Psoas muscle (tissue), 8 donors: ENCODE data around the gene OR2J1. TPM values are rescaled to one million over a fixed set of nuclear protein-coding genes. Genes with fewer than 3 reads are reported as not detected.

ENCODE experiments used
- ATAC-seq, 4 donors: fragments of 200-7000 bp; cut with Tn5 transposase; one replicate each; pipeline ENCODE4 v1.9.1; 2020; ENCODE audit warnings: moderate library complexity in 3 of 4, mild to moderate bottlenecking in 2 of 4
- DNase-seq, 2 donors: peaks; one replicate each; pipeline ENCODE4 v3.0.0-alpha.2; 2020
- H3K27ac ChIP-seq: fragments of 200-600 bp; one replicate; pipeline ENCODE4 v1.8.0; 2022
- H3K27me3 ChIP-seq, 3 donors: fragments of 200-600 bp in 1 of 3; one replicate each; pipeline versions ENCODE4 v1.6.1 to v1.8.0; 2013 to 2022; ENCODE audit warnings: low read length in 2 of 3, mild to moderate bottlenecking in 2 of 3, moderate library complexity in 1 of 3; ENCODE audit not compliant: insufficient read depth in 3 of 3
- H3K36me3 ChIP-seq, 2 donors: fragments of 200-600 bp in 1 of 2; one replicate each; pipeline versions ENCODE4 v1.6.1 to v1.8.0; 2013 to 2022; ENCODE audit warnings: low read depth in 1 of 2, mild to moderate bottlenecking in 1 of 2, moderate library complexity in 1 of 2; ENCODE audit not compliant: insufficient read depth in 1 of 2
- H3K4me1 ChIP-seq: fragments of 200-600 bp; one replicate; pipeline ENCODE4 v1.8.0; 2022
- H3K4me3 ChIP-seq: fragments of 200-600 bp; one replicate; pipeline ENCODE4 v1.8.0; 2022; ENCODE audit warnings: mild to moderate bottlenecking
- H3K9me3 ChIP-seq: fragments of 200-600 bp; one replicate; pipeline ENCODE4 v1.8.0; 2022
- WGBS, 3 donors: extraction: QIAGEN DNeasy Blood & Tissue Kit; methylation state at CpG; one replicate each; pipeline versions ENCODE4 v1.1.6 to v1.1.7; 2013; 5-methylcytosine and 5-hydroxymethylcytosine counted together
- intact Hi-C, 2 donors: fragments of 100-400 bp; cut with DNase I; formaldehyde crosslinking; loops; one replicate each; pipeline versions ENCODE4 v1.11.0 to v1.14.2; 2022
- polyA plus RNA-seq, 3 donors: library from polyadenylated mRNA; stranded (reverse); fragments of 200-250 nt; gene quantifications; one replicate each; pipeline ENCODE4 v1.2.3, GENCODE V29; 2013
- total RNA-seq, 4 donors: library from RNA; stranded (reverse); fragmentation: NEBNext Ultra II Directional in 2 of 4; extraction: Animal tissue kit (Norgen Biotek cat#: 25700) in 2 of 4; gene quantifications; one replicate each; pipeline versions ENCODE4 v1.2.1 to v1.2.4, GENCODE V29; 2021 to 2023
- TF ChIP-seq, protein P1 (sequence below): fragments of 200-600 bp; IDR thresholded peaks from one replicate; pipeline ENCODE4 v1.8.0; 2022; ENCODE audit warnings: antibody characterized with exemption
- donor health status: healthy with polysubstance abuse.
- donor health status: DM: no; HTN: no; CAD: no; lungs with moderate emphysema.
- donor health status: Bipolar disorder and iron deficiency.
- donor health status: healthy.
- donor health status: DM: yes; HTN: yes; CAD: no.
- donor health status: DM: no; HTN: no; CAD: no.
- donor health status: DM: no; HTN: no; CAD: no.
- donor health status: DM: yes; HTN: yes; CAD: no.

Gene OR2J1
- total and polyA plus RNA-seq, 7 donors: not detected

DNA sequence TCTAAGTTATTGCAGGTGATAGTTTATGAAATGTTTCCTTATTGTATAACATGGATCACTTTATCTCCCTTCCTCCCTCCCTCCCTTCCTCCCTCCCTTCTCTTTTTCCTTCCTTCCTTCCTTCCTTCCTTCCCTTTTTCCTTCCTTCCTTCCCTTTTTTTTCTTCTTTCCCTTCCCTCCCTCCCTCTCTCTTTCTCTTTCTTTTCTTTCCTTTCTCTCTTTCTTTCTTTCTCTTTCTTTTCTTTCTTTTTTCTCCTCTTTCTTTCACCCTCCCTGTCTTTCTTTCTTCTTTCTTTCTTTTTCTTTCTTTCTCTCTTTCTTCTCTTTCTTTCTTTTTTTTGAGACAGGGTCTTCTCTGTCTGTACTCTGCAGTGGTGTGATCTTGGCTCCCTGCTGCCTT lies 18.0 kb upstream of the OR2J1 start:
- Histone ChIP-seq H3K4me3 (no peak overlapping the region), H3K4me1 (no peaks in the 10 kb centered on the region), H3K36me3 (no peaks in the 10 kb centered on the region), H3K9me3 (no peaks in the 10 kb centered on the region), H3K27me3 (peaks cover 0 to 2% (median 0%) of the 10 kb centered on the region in 3 donors), H3K27ac (no peak overlapping the region)
- intact Hi-C loops: no loop called here
- ATAC-seq (no peak), DNase-seq (no peak)
- TF ChIP-seq, protein P1, sequence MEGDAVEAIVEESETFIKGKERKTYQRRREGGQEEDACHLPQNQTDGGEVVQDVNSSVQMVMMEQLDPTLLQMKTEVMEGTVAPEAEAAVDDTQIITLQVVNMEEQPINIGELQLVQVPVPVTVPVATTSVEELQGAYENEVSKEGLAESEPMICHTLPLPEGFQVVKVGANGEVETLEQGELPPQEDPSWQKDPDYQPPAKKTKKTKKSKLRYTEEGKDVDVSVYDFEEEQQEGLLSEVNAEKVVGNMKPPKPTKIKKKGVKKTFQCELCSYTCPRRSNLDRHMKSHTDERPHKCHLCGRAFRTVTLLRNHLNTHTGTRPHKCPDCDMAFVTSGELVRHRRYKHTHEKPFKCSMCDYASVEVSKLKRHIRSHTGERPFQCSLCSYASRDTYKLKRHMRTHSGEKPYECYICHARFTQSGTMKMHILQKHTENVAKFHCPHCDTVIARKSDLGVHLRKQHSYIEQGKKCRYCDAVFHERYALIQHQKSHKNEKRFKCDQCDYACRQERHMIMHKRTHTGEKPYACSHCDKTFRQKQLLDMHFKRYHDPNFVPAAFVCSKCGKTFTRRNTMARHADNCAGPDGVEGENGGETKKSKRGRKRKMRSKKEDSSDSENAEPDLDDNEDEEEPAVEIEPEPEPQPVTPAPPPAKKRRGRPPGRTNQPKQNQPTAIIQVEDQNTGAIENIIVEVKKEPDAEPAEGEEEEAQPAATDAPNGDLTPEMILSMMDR: no peak

DNA sequence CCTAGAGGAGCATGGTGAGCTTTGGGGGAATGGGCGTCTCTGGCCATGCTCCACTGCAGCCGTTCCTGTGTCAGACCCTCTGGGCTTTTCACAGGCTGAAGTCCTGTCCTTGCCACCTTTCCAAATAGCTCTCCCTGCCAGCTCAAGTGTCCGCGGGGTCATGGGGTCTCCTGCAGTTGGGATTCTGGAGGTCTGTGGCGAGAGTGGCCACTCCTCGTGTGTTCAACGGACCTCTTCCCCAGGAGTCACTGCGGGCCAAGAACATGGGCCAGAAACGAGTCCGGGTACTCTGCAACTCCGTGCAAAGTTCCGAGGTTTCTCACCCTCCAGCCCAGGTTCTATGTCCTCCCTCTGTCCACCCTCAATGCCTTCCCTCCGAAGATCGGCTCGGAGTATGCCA lies 16.8 kb upstream of the OR2J1 start:
- Histone ChIP-seq H3K27me3 (peaks cover 0 to 2% (median 0%) of the 10 kb centered on the region in 3 donors), H3K9me3 (no peaks in the 10 kb centered on the region), H3K36me3 (no peaks in the 10 kb centered on the region), H3K4me3 (no peak overlapping the region), H3K4me1 (no peaks in the 10 kb centered on the region), H3K27ac (no peak overlapping the region)
- no peak for ATAC-seq
- DNase-seq: peak in 1 of 2 donors; percentile 7
- intact Hi-C loops: no loop called here
- TF ChIP-seq, protein P1: no peak
- WGBS, 3 donors: 88 to 91% (median 90%) methylated on average over 15 of the region's 15 CpGs

- Histone ChIP-seq H3K4me3 (no peak within 1 kb of the TSS), H3K27me3 (peaks cover 0 to under 1% (median 0%) of the 10 kb centered on the region in 3 donors), H3K36me3 (no peaks in the 10 kb centered on the region), H3K27ac (no peak within 1 kb of the TSS), H3K9me3 (no peaks in the 10 kb centered on the region), H3K4me1 (no peaks in the 10 kb centered on the region)
- TF ChIP-seq, protein P1: no peak
- DNase-seq (no peak), ATAC-seq (no peak)
- 43 to 97% (median 94%) methylated on average over 1 of the region's 1 CpG for WGBS, 3 donors
- intact Hi-C loops: no loop called here
Observed at GRCh38 chr6:29087213-29087612, 12.1 kb upstream of the OR2J1 start, which contains the start of gene OR2B3. OR2B3 (minus strand) TSS chr6:29087313; CDS start chr6:29087248, 65 bp downstream.

GRCh38 chr6:29092957-29093356 lies 6.3 kb upstream of the OR2J1 start:
- TF ChIP-seq, protein P1: no peak
- intact Hi-C loops: no loop called here
- DNase-seq (no peak), ATAC-seq (no peak)
- Histone ChIP-seq H3K36me3 (no peaks in the 10 kb centered on the region), H3K27me3 (no peaks in the 10 kb centered on the region), H3K4me1 (no peaks in the 10 kb centered on the region), H3K4me3 (no peak overlapping the region), H3K9me3 (no peaks in the 10 kb centered on the region), H3K27ac (no peak overlapping the region)
- 79 to 86% (median 82%) methylated on average over 3 of the region's 3 CpGs for WGBS, 3 donors

GRCh38 chr6:29097803-29098202 lies 1.5 kb upstream of the OR2J1 start:
- 72 to 83% (median 73%) methylated on average over 1 of the region's 1 CpG for WGBS, 3 donors
- Histone ChIP-seq H3K4me3 (no peak overlapping the region), H3K9me3 (no peaks in the 10 kb centered on the region), H3K4me1 (no peaks in the 10 kb centered on the region), H3K36me3 (no peaks in the 10 kb centered on the region), H3K27me3 (no peaks in the 10 kb centered on the region), H3K27ac (no peak overlapping the region)
- intact Hi-C loops: no loop called here
- TF ChIP-seq, protein P1: no peak
- DNase-seq: no peak
- no peak for ATAC-seq
